NCI-H2107 treated with DMSO at 0.1 percent for 48 hours (cell line): ENCODE results near the gene MAFF.
A peak's percentile ranks its signal among the peaks of the same experiment; 100 is the strongest.

ENCODE experiments used
- DNase-seq: peaks from one replicate; lab custom pipeline; 2025; ENCODE audit not compliant: unreplicated experiment; lab: John Stamatoyannopoulos, UW

Gene MAFF

GRCh38 chr22:38247713-38248112 lies 45.9 kb downstream of the MAFF start:
- no peak for DNase-seq

- DNase-seq: no peak
Measured at GRCh38 chr22:38248280-38248679, 46.5 kb downstream of the MAFF start.

- no peak for DNase-seq
Measured at GRCh38 chr22:38249301-38249700, 47.5 kb downstream of the MAFF start.

GRCh38 chr22:38249803-38250642 lies 48.2 kb downstream of the MAFF start:
- DNase-seq: no peak

GRCh38 chr22:38250643-38251340 lies 49.0 kb downstream of the MAFF start:
- DNase-seq: no peak

- no peak for DNase-seq
Measured at GRCh38 chr22:38251341-38251692, 49.5 kb downstream of the MAFF start.

- DNase-seq: no peak
Measured at GRCh38 chr22:38255697-38256096, 53.9 kb downstream of the MAFF start.

GRCh38 chr22:38257181-38257580 lies 55.4 kb downstream of the MAFF start:
- DNase-seq: no peak

GRCh38 chr22:38257650-38258250 lies 56.0 kb downstream of the MAFF start:
- peak; percentile 55 for DNase-seq

GRCh38 chr22:38258895-38259294 lies 57.1 kb downstream of the MAFF start:
- no peak for DNase-seq

GRCh38 chr22:38259370-38259769 lies 57.6 kb downstream of the MAFF start:
- no peak for DNase-seq

GRCh38 chr22:38260761-38261681 lies 59.2 kb downstream of the MAFF start:
- peak; percentile 32 for DNase-seq

GRCh38 chr22:38262051-38262795 lies 60.4 kb downstream of the MAFF start:
- no peak for DNase-seq

GRCh38 chr22:38264322-38264843 lies 62.6 kb downstream of the MAFF start:
- no peak for DNase-seq
